ENCODE measurements around the gene ESCO1.
"Not testable (repeated sequence)": the region's sequence is repeated elsewhere in the genome, so short reads cannot be mapped to it uniquely, and the experiment has no call there.

Gene ESCO1

GRCh38 chr18:21611401-21612124 lies 11.1 kb upstream of the ESCO1 start:
- peak overlapping the region; percentile 82 to 85 for H3K9ac ChIP-seq (ENCODE audit: low read depth in 1 of 2, low read length in 2 of 2)
- not testable (repeated sequence) for H3K9me3 ChIP-seq (ENCODE audit: control insufficient read depth in 1 of 2, low read length in 2 of 2); H3K27me3 ChIP-seq (ENCODE audit: control insufficient read depth in 1 of 2, insufficient read depth in 2 of 2, low read length in 2 of 2); H3K36me3 ChIP-seq (ENCODE audit: control insufficient read depth in 1 of 2, insufficient read depth in 2 of 2, low read length in 2 of 2)
- H3K4me1 ChIP-seq (ENCODE audit: control insufficient read depth in 1 of 2, insufficient read depth in 2 of 2, low read length in 2 of 2): peaks cover 7 to 11% of the 10 kb centered on the region in 2 donors
- peak overlapping the region; percentile 10 for H3K27ac ChIP-seq (ENCODE audit: low read depth, low read length)
- peak overlapping the region; percentile 95 to 99 for H3K4me3 ChIP-seq (ENCODE audit: low read depth in 1 of 2, low read length in 2 of 2)

- H3K9ac ChIP-seq (ENCODE audit: low read depth in 1 of 2, low read length in 2 of 2): peak overlapping the region in 1 of 2 donors; percentile 31
Observed at GRCh38 chr18:21605213-21605612, 4.7 kb upstream of the ESCO1 start.

GRCh38 chr18:21604671-21605070 lies 4.2 kb upstream of the ESCO1 start:
- no peaks in the 10 kb centered on the region for H3K27me3 ChIP-seq (ENCODE audit: control insufficient read depth in 1 of 2, insufficient read depth in 2 of 2, low read length in 2 of 2)
- H3K9ac ChIP-seq (ENCODE audit: low read depth in 1 of 2, low read length in 2 of 2): peak overlapping the region in 1 of 2 donors; percentile 31
- peaks cover 0 to 11% of the 10 kb centered on the region in 2 donors for H3K4me1 ChIP-seq (ENCODE audit: control insufficient read depth in 1 of 2, insufficient read depth in 2 of 2, low read length in 2 of 2)
- H3K27ac ChIP-seq (ENCODE audit: low read depth, low read length): no peak overlapping the region
- no peaks in the 10 kb centered on the region for H3K36me3 ChIP-seq (ENCODE audit: control insufficient read depth in 1 of 2, insufficient read depth in 2 of 2, low read length in 2 of 2)
- no peak overlapping the region for H3K4me3 ChIP-seq (ENCODE audit: low read depth in 1 of 2, low read length in 2 of 2)
- H3K9me3 ChIP-seq (ENCODE audit: control insufficient read depth in 1 of 2, low read length in 2 of 2): no peaks in the 10 kb centered on the region

More at GRCh38 chr18:21605213-21605612, 4.7 kb upstream of the ESCO1 start:
- H3K9me3 ChIP-seq (ENCODE audit: control insufficient read depth in 1 of 2, low read length in 2 of 2): no peaks in the 10 kb centered on the region
- no peak overlapping the region for H3K4me3 ChIP-seq (ENCODE audit: low read depth in 1 of 2, low read length in 2 of 2)
- H3K4me1 ChIP-seq (ENCODE audit: control insufficient read depth in 1 of 2, insufficient read depth in 2 of 2, low read length in 2 of 2): peaks cover 0 to 11% of the 10 kb centered on the region in 2 donors
- no peak overlapping the region for H3K27ac ChIP-seq (ENCODE audit: low read depth, low read length)
- no peaks in the 10 kb centered on the region for H3K27me3 ChIP-seq (ENCODE audit: control insufficient read depth in 1 of 2, insufficient read depth in 2 of 2, low read length in 2 of 2)
- H3K36me3 ChIP-seq (ENCODE audit: control insufficient read depth in 1 of 2, insufficient read depth in 2 of 2, low read length in 2 of 2): no peaks in the 10 kb centered on the region

- no peaks in the 10 kb centered on the region for H3K9me3 ChIP-seq (ENCODE audit: control insufficient read depth in 1 of 2, low read length in 2 of 2)
- H3K27me3 ChIP-seq (ENCODE audit: control insufficient read depth in 1 of 2, insufficient read depth in 2 of 2, low read length in 2 of 2): no peaks in the 10 kb centered on the region
- no peaks in the 10 kb centered on the region for H3K36me3 ChIP-seq (ENCODE audit: control insufficient read depth in 1 of 2, insufficient read depth in 2 of 2, low read length in 2 of 2)
- peaks cover 9 to 27% of the 10 kb centered on the region in 2 donors for H3K4me1 ChIP-seq (ENCODE audit: control insufficient read depth in 1 of 2, insufficient read depth in 2 of 2, low read length in 2 of 2)
- no peak overlapping the region for H3K9ac ChIP-seq (ENCODE audit: low read depth in 1 of 2, low read length in 2 of 2)
- H3K27ac ChIP-seq (ENCODE audit: low read depth, low read length): no peak overlapping the region
- H3K4me3 ChIP-seq (ENCODE audit: low read depth in 1 of 2, low read length in 2 of 2): no peak overlapping the region
Observed at GRCh38 chr18:21602299-21602587, 1.7 kb upstream of the ESCO1 start.

GRCh38 chr18:21599585-21600525 lies 649 bp downstream of the ESCO1 start:
- H3K27me3 ChIP-seq (ENCODE audit: control insufficient read depth in 1 of 2, insufficient read depth in 2 of 2, low read length in 2 of 2): no peaks in the 10 kb centered on the region
- peak overlapping the region; percentile 99 for H3K27ac ChIP-seq (ENCODE audit: low read depth, low read length)
- H3K4me3 ChIP-seq (ENCODE audit: low read depth in 1 of 2, low read length in 2 of 2): peak overlapping the region; percentile 86 to 95
- no peaks in the 10 kb centered on the region for H3K9me3 ChIP-seq (ENCODE audit: control insufficient read depth in 1 of 2, low read length in 2 of 2)
- H3K9ac ChIP-seq (ENCODE audit: low read depth in 1 of 2, low read length in 2 of 2): peak overlapping the region; percentile 95 to 98
- no peaks in the 10 kb centered on the region for H3K36me3 ChIP-seq (ENCODE audit: control insufficient read depth in 1 of 2, insufficient read depth in 2 of 2, low read length in 2 of 2)
- peaks cover 9 to 20% of the 10 kb centered on the region in 2 donors for H3K4me1 ChIP-seq (ENCODE audit: control insufficient read depth in 1 of 2, insufficient read depth in 2 of 2, low read length in 2 of 2)

GRCh38 chr18:21598726-21599584 lies 1.5 kb downstream of the ESCO1 start:
- H3K9ac ChIP-seq (ENCODE audit: low read depth in 1 of 2, low read length in 2 of 2): peak overlapping the region; percentile 95 to 98
- peak overlapping the region; percentile 86 to 95 for H3K4me3 ChIP-seq (ENCODE audit: low read depth in 1 of 2, low read length in 2 of 2)
- H3K4me1 ChIP-seq (ENCODE audit: control insufficient read depth in 1 of 2, insufficient read depth in 2 of 2, low read length in 2 of 2): peaks cover 9 to 16% of the 10 kb centered on the region in 2 donors
- H3K9me3 ChIP-seq (ENCODE audit: control insufficient read depth in 1 of 2, low read length in 2 of 2): no peaks in the 10 kb centered on the region
- H3K27ac ChIP-seq (ENCODE audit: low read depth, low read length): peak overlapping the region; percentile 99
- no peaks in the 10 kb centered on the region for H3K36me3 ChIP-seq (ENCODE audit: control insufficient read depth in 1 of 2, insufficient read depth in 2 of 2, low read length in 2 of 2)
- no peaks in the 10 kb centered on the region for H3K27me3 ChIP-seq (ENCODE audit: control insufficient read depth in 1 of 2, insufficient read depth in 2 of 2, low read length in 2 of 2)

GRCh38 chr18:21597620-21598019 lies 2.9 kb downstream of the ESCO1 start:
- no peaks in the 10 kb centered on the region for H3K27me3 ChIP-seq (ENCODE audit: control insufficient read depth in 1 of 2, insufficient read depth in 2 of 2, low read length in 2 of 2)
- no peaks in the 10 kb centered on the region for H3K36me3 ChIP-seq (ENCODE audit: control insufficient read depth in 1 of 2, insufficient read depth in 2 of 2, low read length in 2 of 2)
- no peak overlapping the region for H3K27ac ChIP-seq (ENCODE audit: low read depth, low read length)
- no peak overlapping the region for H3K9ac ChIP-seq (ENCODE audit: low read depth in 1 of 2, low read length in 2 of 2)
- no peak overlapping the region for H3K4me3 ChIP-seq (ENCODE audit: low read depth in 1 of 2, low read length in 2 of 2)
- H3K9me3 ChIP-seq (ENCODE audit: control insufficient read depth in 1 of 2, low read length in 2 of 2): no peaks in the 10 kb centered on the region
- H3K4me1 ChIP-seq (ENCODE audit: control insufficient read depth in 1 of 2, insufficient read depth in 2 of 2, low read length in 2 of 2): peaks cover 9 to 16% of the 10 kb centered on the region in 2 donors

- Histone ChIP-seq H3K4me1 (ENCODE audit: control insufficient read depth in 1 of 2, insufficient read depth in 2 of 2, low read length in 2 of 2) (peaks cover 3 to 8% of the 10 kb centered on the region in 2 donors), H3K9ac (ENCODE audit: low read depth in 1 of 2, low read length in 2 of 2) (no peak overlapping the region)
Observed at GRCh38 chr18:21593540-21594257, 6.8 kb downstream of the ESCO1 start.

GRCh38 chr18:21592361-21592760 lies 8.1 kb downstream of the ESCO1 start:
- H3K4me1 ChIP-seq (ENCODE audit: control insufficient read depth in 1 of 2, insufficient read depth in 2 of 2, low read length in 2 of 2); H3K27ac ChIP-seq (ENCODE audit: low read depth, low read length); H3K36me3 ChIP-seq (ENCODE audit: control insufficient read depth in 1 of 2, insufficient read depth in 2 of 2, low read length in 2 of 2); H3K9me3 ChIP-seq (ENCODE audit: control insufficient read depth in 1 of 2, low read length in 2 of 2); H3K4me3 ChIP-seq (ENCODE audit: low read depth in 1 of 2, low read length in 2 of 2); H3K27me3 ChIP-seq (ENCODE audit: control insufficient read depth in 1 of 2, insufficient read depth in 2 of 2, low read length in 2 of 2); H3K9ac ChIP-seq (ENCODE audit: low read depth in 1 of 2, low read length in 2 of 2): not testable (repeated sequence)

More at GRCh38 chr18:21593540-21594257, 6.8 kb downstream of the ESCO1 start:
- no peaks in the 10 kb centered on the region for H3K36me3 ChIP-seq (ENCODE audit: control insufficient read depth in 1 of 2, insufficient read depth in 2 of 2, low read length in 2 of 2)
- no peaks in the 10 kb centered on the region for H3K27me3 ChIP-seq (ENCODE audit: control insufficient read depth in 1 of 2, insufficient read depth in 2 of 2, low read length in 2 of 2)
- H3K9me3 ChIP-seq (ENCODE audit: control insufficient read depth in 1 of 2, low read length in 2 of 2): no peaks in the 10 kb centered on the region
- no peak overlapping the region for H3K4me3 ChIP-seq (ENCODE audit: low read depth in 1 of 2, low read length in 2 of 2)
- H3K27ac ChIP-seq (ENCODE audit: low read depth, low read length): no peak overlapping the region
